Keratinocyte (primary cell): Measurements from ENCODE around the gene C1D. TPM values are rescaled to one million over a fixed set of nuclear protein-coding genes. Genes with fewer than 3 reads are reported as not detected.

Experiments used
- DNase-seq: peaks from one replicate; pipeline ENCODE4 v3.0.0-alpha.2; 2011; ENCODE audit warnings: low read depth, missing footprints, low spot score
- FAIRE-seq: peaks from 2 replicates; lab custom pipeline; 2011; peaks lifted over from hg19 to GRCh38; lab: Jason Lieb, UNC
- H2AFZ ChIP-seq: 2 replicates; pipeline ENCODE4 v1.6.0; 2012; ENCODE audit warnings: low read length, control low read depth, inconsistent platforms; ENCODE audit not compliant: control insufficient read depth
- H3K27ac ChIP-seq: 2 replicates; pipeline ENCODE4 v1.5.1; 2011; ENCODE audit warnings: low read length; ENCODE audit not compliant: control insufficient read depth, insufficient read depth
- H3K27me3 ChIP-seq: 3 replicates; pipeline ENCODE4 v1.6.0; 2011; ENCODE audit warnings: low read length; ENCODE audit not compliant: control insufficient read depth, insufficient read depth; ENCODE audit errors: extremely low read depth
- H3K36me3 ChIP-seq, 2 experiments: 2 replicates in 1 of 2; 3 replicates in 1 of 2; pipeline ENCODE4 v1.5.1; 2011; ENCODE audit warnings: low read length in 2 of 2, mild to moderate bottlenecking in 1 of 2; ENCODE audit not compliant: control insufficient read depth in 2 of 2, insufficient read depth in 2 of 2; ENCODE audit errors: extremely low read depth in 1 of 2
- H3K4me1 ChIP-seq: 3 replicates; pipeline ENCODE4 v1.5.1; 2011; ENCODE audit warnings: low read length; ENCODE audit not compliant: control insufficient read depth, insufficient read depth; ENCODE audit errors: extremely low read depth
- H3K4me2 ChIP-seq: 3 replicates; pipeline ENCODE4 v1.6.0; 2011; ENCODE audit warnings: low read depth, low read length; ENCODE audit not compliant: control insufficient read depth, insufficient read depth; ENCODE audit errors: extremely low read depth
- H3K4me3 ChIP-seq, 3 experiments: fragments of 200-600 bp in 1 of 3; sonication (generic) in 1 of 3; 2 replicates in 2 of 3; 3 replicates in 1 of 3; pipeline ENCODE4 v1.5.1; 2011 to 2016; ENCODE audit warnings: low read length in 3 of 3, mild to moderate bottlenecking in 3 of 3, control low read depth in 2 of 3, inconsistent platforms in 1 of 3, low read depth in 1 of 3, mixed read lengths in 1 of 3, mixed run types in 1 of 3, moderate library complexity in 1 of 3; ENCODE audit not compliant: control insufficient read depth in 2 of 3, insufficient read depth in 2 of 3; ENCODE audit errors: extremely low read depth in 1 of 3
- H3K79me2 ChIP-seq: 2 replicates; pipeline ENCODE4 v1.6.0; 2012; ENCODE audit warnings: low read length; ENCODE audit not compliant: control insufficient read depth, insufficient read depth
- H3K9ac ChIP-seq: 3 replicates; pipeline ENCODE4 v1.6.0; 2011; ENCODE audit warnings: low read length; ENCODE audit not compliant: control insufficient read depth, insufficient read depth; ENCODE audit errors: extremely low read depth
- H3K9me1 ChIP-seq: 3 replicates; pipeline ENCODE4 v1.6.0; 2011; ENCODE audit warnings: low read length; ENCODE audit not compliant: control insufficient read depth, insufficient read depth; ENCODE audit errors: extremely low read depth
- H3K9me3 ChIP-seq: 2 replicates; pipeline ENCODE4 v1.5.1; 2012; ENCODE audit warnings: low read depth, low read length; ENCODE audit not compliant: control insufficient read depth
- H4K20me1 ChIP-seq: 3 replicates; pipeline ENCODE4 v1.6.0; 2011; ENCODE audit warnings: low read length; ENCODE audit not compliant: control insufficient read depth, insufficient read depth; ENCODE audit errors: extremely low read depth
- CTCF ChIP-seq, 3 experiments: IDR thresholded peaks in 1 of 3; conservative IDR thresholded peaks in 1 of 3; optimal IDR thresholded peaks in 1 of 3; 2 replicates in 2 of 3; 3 replicates in 1 of 3; pipeline versions ENCODE3 to v1.5.1; 2011; ENCODE audit warnings: low read length in 3 of 3, mild to moderate bottlenecking in 3 of 3, moderate library complexity in 2 of 3, control low read depth in 1 of 3, inconsistent platforms in 1 of 3; ENCODE audit not compliant: insufficient read depth in 2 of 3; ENCODE audit errors: extremely low read depth in 1 of 3
- EZH2 ChIP-seq: IDR thresholded peaks from one replicate; pipeline ENCODE4 v1.6.1; 2012; ENCODE audit warnings: inconsistent platforms, mild to moderate bottlenecking, low read length, moderate library complexity
- dilution Hi-C: fragments of 300-500 bp; cut with MboI; formaldehyde crosslinking; loops from one replicate; pipeline ENCODE4 v1.7.0; 2020; ENCODE audit warnings: low sequenced_read_pairs; ENCODE audit not compliant: extremely low pct_ligation_motif_present
- polyA plus RNA-seq, 5 experiments: library from polyadenylated mRNA; depleted of rRNA in 3 of 5; stranded (reverse) in 3 of 5; stranded (forward) in 1 of 5; unstranded in 1 of 5; fragments of >200 nt; gene quantifications; 1 replicate in 1 of 5; 2 replicates in 3 of 5; 3 replicates in 1 of 5; pipeline versions ENCODE4 v1.2.1 to v1.2.3, GENCODE V29; 2011 to 2012; ENCODE audit warnings: missing spikeins in 2 of 5, low read depth in 1 of 5, low replicate concordance in 1 of 5

Gene C1D
- polyA plus RNA-seq, 1 donor (not counting 4 experiments of a cell fraction or from before 2014, with no cell fraction given): 45.3 TPM

- H3K79me2 ChIP-seq: no peaks in the 10 kb centered on the region
- H3K4me3 ChIP-seq: no peak overlapping the region
- H2AFZ ChIP-seq: no peak overlapping the region
- H3K27me3 ChIP-seq: no peaks in the 10 kb centered on the region
- H3K4me2 ChIP-seq: no peak overlapping the region
- peaks cover 20% of the 10 kb centered on the region for H3K4me1 ChIP-seq
- no peaks in the 10 kb centered on the region for H3K36me3 ChIP-seq
- dilution Hi-C loops: no loop called here
- TF ChIP-seq CTCF (optimal IDR thresholded peaks at IDR 0.05 in 1 of 3, IDR thresholded peaks at IDR 0.05 in 1 of 3, conservative IDR thresholded peaks at IDR 0.05 in 1 of 3; ENCODE audit: extremely low read depth in 1 of 3, insufficient read depth in 2 of 3, low read length in 3 of 3): no peak
- TF ChIP-seq EZH2: no peak
- H3K9me3 ChIP-seq: no peaks in the 10 kb centered on the region
- no peaks in the 10 kb centered on the region for H3K9me1 ChIP-seq
- H3K9ac ChIP-seq: no peak overlapping the region
- H3K27ac ChIP-seq: no peak overlapping the region
- H4K20me1 ChIP-seq: no peaks in the 10 kb centered on the region
- FAIRE-seq (no peak), DNase-seq (no peak)
Measured at GRCh38 chr2:67993329-67993728, 69.5 kb downstream of the C1D start.

GRCh38 chr2:67991456-67991855 is 71.3 kb downstream of the C1D start:
- FAIRE-seq (no peak), DNase-seq (no peak)
- H3K79me2 ChIP-seq: no peaks in the 10 kb centered on the region
- H3K9me3 ChIP-seq: no peaks in the 10 kb centered on the region
- H3K4me1 ChIP-seq: peaks cover 3% of the 10 kb centered on the region
- no peak overlapping the region for H3K4me3 ChIP-seq
- H2AFZ ChIP-seq: no peak overlapping the region
- no peak overlapping the region for H3K4me2 ChIP-seq
- no peaks in the 10 kb centered on the region for H3K27me3 ChIP-seq
- no peaks in the 10 kb centered on the region for H3K9me1 ChIP-seq
- no peaks in the 10 kb centered on the region for H3K36me3 ChIP-seq
- no peak overlapping the region for H3K9ac ChIP-seq
- H4K20me1 ChIP-seq: no peaks in the 10 kb centered on the region
- dilution Hi-C loops: no loop called here
- TF ChIP-seq EZH2 (no peak), CTCF (optimal IDR thresholded peaks at IDR 0.05 in 1 of 3, IDR thresholded peaks at IDR 0.05 in 1 of 3, conservative IDR thresholded peaks at IDR 0.05 in 1 of 3; ENCODE audit: extremely low read depth in 1 of 3, insufficient read depth in 2 of 3, low read length in 3 of 3) (no peak)
- H3K27ac ChIP-seq: no peak overlapping the region

Other genes with a start within 250 kb of the C1D start
- gene PNO1, start 94.9 kb upstream of the C1D start, polyA plus RNA-seq: 16.2 to 22.5 TPM (median 18.8 TPM) in 3 replicates
- 10.1 to 28.5 TPM (median 21.6 TPM) in 3 replicates for gene PPP3R1, start 189.5 kb upstream of the C1D start, polyA plus RNA-seq